NOMO-1 treated with dmso at 0.1 percent for 144 hours (cell line): Measurements from ENCODE around the gene IL4R.
"Not testable (repeated sequence)": the region's sequence is repeated elsewhere in the genome, so short reads cannot be mapped to it uniquely, and the experiment has no call there.

ENCODE experiments used
- DNase-seq: peaks from one replicate; lab custom pipeline; 2025; ENCODE audit not compliant: unreplicated experiment; lab: John Stamatoyannopoulos, UW

The IL4R gene

DNA sequence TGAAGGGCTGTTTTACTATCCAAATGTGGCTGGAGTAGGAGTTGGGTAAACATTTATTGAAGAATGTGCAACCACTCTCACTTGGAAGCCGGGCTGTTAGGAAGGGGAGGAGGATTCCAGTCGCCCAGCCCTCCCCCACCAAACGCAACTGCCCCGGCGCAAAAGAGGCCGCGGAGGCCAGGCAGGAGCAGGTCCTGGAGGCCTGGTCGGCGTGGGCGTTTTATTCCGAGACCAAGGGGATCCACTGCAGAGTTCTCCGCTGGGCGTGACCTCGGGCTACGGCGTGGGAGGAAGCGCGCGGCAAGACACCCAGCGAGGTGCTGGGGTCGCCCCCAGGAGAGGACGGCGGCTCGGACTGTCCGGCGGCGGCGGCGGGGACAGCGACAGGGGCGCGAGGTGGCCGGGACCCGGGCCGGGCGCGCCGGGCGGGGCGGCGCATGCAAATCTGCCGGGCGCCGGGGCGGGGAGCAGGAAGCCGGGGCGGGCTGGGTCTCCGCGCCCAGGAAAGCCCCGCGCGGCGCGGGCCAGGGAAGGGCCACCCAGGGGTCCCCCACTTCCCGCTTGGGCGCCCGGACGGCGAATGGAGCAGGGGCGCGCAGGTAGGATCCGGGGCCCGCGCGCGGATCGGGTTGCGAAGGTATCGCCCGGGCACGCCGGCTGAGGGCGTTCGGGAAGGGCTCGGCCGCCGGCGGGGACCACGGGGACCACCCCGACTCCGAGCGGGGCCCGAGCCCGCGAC, at the start of gene IL4R:
IL4R (plus strand) TSS at position 553 of the 739 bp plus-strand sequence. CDS start 26,230 bp downstream, outside the sequence.
- DNase-seq = no peak

DNA sequence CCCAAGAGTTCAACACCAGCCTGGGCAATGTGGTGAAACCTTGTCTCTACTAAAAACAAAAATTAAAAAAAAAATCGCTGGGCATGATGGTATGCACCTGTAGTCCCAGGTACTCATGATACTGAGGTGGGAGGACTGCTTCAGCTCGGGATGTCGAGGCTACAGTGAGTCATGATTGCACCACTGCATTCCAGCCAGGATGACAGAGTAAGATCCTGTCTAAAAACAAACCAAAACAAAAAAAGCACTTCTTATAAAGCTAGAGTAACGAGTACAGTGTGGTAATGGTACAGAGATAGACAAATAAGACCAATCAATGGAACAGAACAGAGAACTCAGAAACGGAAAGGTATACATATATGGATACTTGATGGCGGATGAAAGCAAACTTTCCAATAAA, 49.6 kb upstream of the IL4R start:
- DNase-seq = no peak

DNA sequence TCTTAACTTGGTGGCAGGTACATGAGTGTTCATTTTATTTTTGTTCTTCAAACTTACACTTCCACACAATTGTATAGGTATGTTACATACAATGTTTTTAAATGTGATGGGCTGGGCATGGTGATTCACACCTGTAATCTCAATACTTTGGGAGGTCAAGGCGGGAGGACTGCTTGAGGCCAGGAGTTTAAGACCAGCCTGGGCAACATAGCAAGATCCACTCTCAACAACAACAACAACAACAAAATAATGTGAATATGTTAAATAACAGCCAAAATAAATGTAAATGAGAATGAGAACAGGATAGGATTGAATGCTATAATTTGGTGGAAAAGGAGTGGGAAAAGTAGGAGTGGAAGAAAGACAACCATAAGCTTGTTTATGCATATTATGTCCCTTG, 47.8 kb upstream of the IL4R start:
- no peak for DNase-seq

DNA sequence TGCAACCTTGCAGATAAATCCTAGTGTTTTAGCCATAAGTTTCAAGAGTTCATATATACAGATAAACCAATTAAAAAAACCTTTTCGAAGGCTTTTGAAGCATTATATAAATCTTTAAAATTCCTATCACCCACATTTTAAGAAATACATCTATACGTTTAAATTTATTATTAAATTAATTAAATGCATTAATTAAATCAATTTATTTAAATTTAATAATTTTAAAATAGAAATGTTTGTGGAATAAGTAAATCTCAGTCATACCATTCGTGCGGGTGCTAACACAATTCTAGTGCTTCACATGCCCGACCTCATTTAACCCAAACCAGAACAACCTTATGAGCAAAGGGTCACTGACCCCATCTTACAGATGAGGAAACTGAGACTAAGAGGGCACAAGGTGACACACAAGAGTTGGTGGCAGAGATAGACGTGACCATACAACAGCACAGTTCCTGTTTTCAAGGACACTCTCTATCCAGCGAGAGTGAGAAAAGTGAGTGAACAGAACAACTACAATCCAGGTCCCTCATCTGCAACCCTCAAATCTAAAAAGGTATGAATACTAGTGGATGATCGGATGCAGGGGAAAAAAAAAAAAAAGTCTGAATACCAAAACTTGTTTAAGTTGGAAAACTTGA, 46.6 kb upstream of the IL4R start:
- no peak for DNase-seq

DNA sequence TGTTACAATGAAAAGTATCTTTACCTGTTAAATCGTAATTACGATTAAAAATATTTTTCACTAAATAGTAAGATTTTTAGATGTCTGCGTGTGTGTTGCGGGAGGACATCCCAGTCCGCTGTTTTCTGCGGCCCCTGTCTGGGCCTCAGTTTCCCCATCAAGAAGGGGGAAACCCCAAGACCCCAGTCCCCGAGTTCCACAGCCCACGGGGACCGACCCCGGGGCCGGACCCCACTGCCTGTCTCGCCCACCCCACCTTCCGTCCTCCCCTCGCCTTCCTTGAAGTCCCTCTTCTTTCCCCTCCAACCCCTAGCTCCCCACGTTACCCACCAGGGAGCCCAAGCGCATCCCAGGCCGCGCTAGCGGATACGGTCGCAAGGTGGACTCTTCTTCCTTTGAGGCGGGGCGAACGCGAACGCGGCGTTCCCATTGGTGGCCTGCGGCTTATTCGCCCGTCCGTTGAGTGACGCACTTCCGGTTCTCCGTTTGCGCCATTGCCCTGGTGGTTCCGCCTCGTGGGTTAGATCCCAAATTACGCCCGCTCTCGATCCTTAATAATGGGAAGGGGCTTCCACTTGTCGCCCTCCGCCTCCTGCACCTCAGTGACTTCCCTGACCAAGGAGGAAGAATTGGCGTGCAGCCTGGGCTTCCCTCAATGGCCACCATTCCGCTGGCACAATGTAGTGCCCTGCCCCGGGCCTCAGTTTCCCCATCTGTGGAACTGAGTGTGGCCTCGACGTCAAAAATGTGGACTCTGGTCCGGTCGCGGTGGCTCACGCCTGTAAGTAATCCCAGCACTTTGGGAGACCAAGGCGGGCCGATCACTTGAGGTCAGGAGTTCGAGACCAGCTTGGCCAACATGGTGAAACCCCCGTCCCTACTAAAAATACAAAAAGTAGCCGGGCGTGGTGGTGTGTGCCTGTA, 45.1 kb upstream of the IL4R start, which contains the start of gene NSMCE1:
NSMCE1 (minus strand) TSS at position 397 of the 924 bp plus-strand sequence. CDS start 11,202 bp downstream, outside the sequence.
- DNase-seq = peak; percentile 95

DNA sequence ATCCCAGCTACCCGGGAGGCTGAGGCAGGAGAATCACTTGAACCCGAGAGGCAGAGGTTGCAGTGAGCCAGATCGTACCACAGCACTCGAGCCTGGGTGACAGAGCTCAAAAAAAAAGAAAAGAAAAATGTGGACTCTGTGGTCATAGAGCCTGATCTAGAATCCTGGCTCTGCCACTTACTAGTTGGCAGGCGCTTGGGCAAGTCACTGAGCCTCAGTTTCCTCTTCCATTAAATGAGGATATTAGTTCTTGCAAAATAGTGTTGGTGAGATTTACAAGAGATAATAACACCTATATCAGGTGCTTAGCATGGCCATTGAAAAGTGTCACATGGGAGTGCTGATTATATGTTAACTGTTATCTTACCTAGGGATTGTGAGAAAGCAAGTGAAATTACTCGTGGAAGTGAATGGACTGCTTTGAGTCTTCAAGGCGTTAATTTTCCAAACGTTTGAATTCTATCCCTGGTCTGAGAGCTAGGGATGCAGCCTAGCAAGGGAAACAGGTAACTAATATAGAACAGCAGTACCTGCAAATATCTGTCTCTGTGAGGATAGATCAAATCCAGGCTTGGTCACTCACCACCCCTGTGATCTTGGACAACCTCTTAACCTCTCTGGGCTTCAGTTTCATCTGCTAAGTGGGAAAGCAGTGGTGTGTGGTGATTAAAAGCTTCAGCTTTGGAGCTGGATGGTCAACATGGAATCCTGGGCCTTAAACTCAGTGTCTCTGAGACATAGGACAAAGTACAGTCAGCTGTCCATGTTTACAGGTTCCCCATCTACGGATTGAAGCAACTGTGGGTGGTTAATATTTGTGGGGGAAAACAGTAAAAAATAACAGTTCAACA, 44.2 kb upstream of the IL4R start:
- DNase-seq = no peak

DNA sequence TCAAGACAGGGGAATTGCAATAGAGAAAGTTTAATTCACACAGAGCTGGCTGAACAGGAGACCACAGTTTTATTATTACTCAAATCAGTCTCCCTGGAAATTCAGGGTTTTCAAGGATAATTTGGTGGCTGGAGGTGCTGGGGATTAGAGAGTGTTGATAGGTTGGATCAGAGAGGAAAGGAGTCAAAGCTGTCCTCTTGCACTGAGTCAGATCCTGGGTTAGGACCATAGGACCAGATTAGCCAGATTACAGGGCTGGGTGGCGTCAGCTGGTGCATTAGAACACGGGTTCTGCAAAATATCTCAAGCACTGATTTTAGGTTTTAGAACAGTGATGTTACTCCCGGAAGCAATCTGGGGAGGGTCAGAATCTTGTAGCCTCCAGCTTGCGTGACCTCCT, 43.4 kb upstream of the IL4R start:
- no peak for DNase-seq

DNA sequence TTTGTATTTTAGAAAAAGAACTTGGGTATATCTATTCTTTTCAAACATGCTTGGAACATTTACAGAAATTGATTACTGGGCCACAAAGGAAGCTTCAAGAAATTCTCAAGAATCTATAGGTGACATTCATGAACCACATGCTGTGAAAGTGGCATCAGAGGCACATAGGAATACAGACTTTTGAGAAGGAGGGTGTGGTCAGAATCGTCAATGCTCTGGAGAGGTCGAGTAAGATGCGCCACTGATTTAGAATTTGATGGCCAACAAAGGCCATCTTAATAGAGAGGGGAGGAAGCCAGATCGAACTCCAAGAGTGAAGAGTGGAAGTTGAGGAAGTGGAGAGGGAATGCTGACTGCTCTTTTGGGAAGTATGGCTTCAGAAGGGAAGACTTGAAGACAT, 41.7 kb upstream of the IL4R start:
- no peak for DNase-seq

DNA sequence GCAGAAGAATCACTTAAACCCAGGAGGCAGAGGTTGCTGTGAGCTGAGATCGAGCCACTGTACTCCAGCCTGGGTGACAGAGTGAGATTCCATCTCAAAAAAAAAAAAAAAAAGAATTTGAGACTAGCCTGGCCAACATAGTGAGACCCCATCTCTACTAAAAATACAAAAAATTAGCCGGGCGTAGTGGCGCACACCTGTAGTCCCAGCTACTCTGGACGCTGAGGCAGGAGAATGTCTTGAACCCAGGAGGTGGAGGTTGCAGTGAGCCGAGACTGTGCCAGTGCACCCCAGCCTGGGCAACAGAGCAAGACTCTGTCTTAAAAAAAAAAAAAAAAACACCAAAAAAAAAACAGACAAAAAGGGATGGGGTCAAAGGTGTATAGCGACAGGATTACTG, 41.1 kb upstream of the IL4R start:
- DNase-seq = not testable (repeated sequence)

DNA sequence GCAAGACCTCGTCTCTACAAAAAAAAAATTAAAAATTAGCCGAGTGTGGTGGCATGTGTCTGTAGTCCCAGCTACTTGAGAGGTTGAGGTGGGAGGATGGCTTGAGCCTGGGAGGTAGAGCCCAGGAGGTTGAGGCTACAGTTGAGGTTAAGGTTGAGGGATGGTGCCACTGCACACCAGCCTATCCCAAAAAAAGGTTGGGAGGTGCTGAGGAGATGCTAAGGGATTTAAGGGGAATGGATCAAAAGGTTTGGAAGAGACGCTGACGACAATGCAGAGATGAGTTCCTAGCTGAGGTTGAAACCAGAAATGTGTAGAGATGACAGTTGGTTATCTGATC, 40.5 kb upstream of the IL4R start:
- DNase-seq = no peak

DNA sequence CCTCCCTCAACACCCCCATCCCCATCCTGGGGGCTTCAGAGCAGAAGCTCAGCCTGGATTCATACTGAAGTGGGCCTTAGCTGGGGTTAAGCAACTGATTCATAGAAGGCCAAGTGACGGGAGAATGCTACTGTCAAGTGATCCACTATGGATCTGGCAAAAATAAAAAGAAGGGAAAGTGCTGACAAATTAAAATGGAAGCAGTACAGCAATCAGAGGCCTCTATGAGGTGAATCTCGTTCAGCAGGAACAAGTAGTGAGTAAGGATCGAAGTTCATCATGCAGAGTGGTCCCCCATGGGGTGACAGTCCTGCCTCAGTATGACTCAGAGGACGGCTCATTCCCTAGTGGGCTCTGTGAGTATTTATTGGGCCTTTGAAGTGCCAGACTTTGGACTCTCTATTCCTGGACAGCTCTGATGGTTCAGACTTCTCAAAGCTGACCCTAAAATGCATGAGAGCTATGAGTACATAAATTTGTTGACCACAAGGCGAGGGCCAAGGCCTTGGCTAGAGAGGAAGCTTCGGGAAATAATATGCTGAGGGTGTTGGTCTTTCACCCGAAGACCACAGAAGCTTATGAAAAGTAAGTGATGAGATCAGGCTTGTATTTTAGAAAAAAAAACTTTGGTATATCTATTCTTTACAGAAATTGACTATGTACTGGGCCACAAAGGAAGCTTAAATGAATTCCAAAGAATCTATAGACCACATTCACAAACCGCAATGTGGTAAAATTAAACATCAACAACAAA, 39.9 kb upstream of the IL4R start:
- DNase-seq = no peak

DNA sequence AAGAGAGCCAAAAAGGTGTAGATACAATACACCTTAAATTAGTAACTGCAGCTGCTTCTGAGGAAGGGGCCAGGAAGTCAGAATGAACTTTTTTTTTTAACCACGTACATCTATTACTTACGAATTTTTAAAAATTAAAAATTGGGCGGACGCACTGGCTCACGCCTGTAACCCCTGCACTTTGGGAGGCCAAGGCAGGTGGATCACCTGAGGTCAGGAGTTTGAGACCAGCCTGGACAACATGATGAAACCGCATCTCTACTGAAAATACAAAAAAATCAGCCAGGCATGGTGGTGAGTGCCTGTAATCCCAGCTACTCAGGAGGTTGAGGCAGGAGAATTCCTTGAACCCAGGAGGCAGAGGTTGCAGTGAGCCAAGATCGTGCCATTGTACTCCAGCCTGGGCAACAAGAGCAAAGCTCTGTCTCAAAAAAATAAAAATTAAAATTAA, 39.3 kb upstream of the IL4R start:
- not testable (repeated sequence) for DNase-seq

DNA sequence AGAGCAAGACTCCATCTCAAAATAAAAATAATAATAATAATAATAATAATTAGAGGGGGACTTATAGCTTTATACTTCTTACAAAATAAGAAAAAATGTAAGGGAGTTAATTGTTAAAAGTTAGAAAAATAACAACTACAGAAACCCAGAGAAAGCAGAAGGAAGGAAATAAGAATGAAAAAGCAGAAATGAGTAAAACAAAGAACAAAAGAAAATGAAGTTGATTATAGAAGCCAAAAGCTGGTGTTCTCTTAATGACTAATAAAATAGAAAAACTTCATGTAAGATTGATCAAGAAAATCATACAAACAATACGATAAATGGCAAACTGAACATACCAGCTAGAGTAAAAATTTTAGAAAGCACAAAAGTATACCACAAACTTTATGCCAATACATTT, 38.4 kb upstream of the IL4R start:
- no peak for DNase-seq

DNA sequence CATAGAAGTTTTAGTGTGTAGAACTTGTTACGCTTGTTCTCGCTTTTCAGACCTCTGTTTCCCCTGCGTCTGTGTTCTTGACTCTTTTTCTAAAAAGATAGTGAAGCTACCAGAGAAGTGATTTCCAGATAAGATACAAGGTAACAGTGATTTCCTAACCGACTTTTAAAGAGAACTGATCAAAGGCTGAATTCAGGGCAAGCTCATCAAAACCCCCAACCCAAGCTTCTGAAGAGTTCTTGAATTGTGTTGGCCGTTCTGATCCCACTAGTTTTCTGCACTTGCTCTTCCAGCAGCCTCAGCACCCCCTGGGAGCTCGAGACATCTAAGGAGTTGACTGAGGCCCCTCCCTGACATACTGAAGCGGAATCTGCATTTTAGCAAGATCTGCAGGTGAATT, 32.5 kb upstream of the IL4R start:
- no peak for DNase-seq

DNA sequence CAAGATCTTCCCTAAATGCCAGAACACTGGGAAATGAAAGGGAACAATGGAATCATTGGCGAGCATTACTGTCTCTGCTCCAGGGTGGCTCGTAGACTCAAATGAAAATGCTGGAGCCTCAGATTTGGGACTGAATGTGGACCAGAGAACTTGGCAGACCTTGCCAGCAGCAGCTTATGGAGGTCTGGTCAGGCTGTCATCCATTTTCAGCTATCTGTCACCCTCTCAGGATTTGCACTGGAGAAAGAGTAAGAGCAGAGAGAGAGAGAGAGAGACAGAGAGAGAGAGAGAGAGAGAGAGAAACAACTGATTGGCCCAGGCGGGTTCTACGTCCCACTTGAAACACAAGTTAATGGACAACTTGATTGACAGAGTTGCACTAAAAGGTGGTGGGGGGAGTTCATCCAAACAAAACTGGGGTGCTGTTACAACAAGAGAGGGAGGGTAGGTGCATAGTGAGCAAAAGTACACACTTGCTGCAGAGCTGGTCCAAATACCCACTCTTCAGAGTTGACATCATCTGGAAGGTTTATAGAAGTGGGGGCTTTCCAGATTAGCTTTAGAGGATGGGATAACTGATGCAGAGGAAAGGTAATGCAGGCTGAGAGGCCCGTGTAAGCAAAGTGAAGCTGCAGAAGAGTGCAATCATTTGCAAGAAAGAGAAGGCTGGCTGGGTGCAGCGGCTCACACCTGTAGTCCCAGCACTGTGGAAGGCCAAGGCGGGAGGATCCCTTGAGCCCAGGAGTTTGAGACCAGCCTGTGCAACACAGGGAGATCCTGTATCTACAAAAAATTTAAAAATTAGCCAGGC, 28.7 kb upstream of the IL4R start:
- DNase-seq = no peak

DNA sequence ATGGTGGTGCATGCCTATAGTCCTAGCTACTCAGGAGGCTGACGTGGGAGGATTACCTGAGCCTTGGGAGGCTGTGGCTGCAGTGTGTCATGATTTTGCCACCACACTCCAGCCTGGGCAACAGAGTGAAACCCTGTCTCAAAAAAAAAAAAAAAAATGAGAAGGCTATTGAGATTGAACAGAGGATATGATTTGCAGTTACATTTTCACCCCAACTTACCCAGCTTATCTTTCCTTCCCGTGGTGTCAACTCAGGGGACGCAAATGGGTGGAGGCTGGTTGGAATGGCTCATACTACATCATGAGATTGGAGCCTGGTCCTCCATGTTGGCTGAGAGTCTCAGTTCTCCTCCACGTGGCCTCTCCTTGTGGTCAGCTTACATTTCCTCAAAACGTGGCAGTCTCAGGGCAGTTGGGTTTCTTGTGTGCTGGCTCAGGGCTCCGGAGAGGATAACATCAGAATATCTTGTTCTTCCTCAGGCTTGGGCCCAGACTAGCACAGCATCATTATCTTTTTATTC, 28.0 kb upstream of the IL4R start:
- DNase-seq = peak; percentile 23

DNA sequence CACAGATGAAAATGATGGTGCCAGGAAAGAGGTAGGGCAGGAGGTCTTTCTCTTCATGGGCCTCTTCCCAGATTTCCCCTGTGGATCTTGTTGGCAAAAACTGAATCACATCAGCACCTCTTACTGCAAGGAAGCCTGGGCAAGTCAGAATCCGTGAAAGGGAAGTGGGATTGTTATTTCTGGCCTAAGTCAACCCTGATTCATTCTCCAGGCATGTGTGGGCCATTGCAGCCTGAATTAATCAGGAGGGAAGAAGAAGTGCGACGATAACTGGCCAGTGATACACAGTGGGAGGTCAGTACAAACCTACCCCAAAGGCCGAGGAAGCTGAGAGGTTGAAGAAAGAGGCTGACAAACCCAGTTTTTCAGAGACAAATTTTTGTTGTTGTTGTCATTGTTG, 27.3 kb upstream of the IL4R start:
- peak; percentile 32 for DNase-seq

DNA sequence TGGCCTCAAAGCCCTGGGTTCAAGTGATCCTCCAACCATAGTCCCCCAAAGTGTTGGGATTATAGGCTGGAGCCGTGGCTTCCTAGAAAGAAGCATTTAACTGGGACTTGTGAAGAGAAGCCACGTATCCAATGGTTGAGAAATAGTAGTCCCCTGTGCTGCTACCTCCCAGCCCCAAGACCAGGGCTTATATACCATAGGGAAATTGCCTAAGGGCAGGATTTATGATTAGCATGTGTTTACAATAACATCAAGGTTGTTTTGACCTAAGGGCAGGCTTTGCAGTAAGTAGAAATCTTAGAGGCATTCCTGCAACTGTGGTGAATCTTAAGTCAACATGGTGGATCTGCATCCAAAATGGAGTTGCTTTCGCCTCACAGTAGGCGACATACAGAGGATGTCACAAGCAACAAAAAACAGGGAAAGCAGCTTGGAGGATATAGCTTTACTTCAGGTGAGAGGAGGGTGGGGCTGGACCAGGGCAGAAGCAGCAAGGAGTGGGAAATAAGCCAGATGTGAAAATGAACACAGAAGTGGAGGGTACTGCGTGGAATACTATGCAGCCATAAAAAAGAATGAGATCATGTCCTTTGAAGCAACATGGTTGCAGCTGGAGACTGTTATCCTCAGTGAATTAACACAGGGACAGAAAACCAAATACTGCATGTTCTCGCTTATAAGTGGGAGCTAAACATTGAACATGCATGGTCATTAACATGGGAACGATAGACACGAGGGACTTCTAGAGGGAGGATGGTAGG, 26.5 kb upstream of the IL4R start:
- no peak for DNase-seq
